GOT3 (cell line): ENCODE measurements around the gene AGTRAP.

Experiments
- DNase-seq: peaks from one replicate; lab custom pipeline; 2025; ENCODE audit warnings: mixed read lengths; lab: John Stamatoyannopoulos, UW

Gene AGTRAP

DNA sequence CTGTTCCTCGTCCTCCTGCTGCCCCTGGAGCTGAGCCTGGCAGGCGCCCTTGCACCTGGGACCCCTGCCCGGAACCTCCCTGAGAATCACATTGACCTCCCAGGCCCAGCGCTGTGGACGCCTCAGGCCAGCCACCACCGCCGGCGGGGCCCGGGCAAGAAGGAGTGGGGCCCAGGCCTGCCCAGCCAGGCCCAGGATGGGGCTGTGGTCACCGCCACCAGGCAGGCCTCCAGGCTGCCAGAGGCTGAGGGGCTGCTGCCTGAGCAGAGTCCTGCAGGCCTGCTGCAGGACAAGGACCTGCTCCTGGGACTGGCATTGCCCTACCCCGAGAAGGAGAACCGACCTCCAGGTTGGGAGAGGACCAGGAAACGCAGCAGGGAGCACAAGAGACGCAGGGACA, 29.6 kb upstream of the AGTRAP start:
- no peak for DNase-seq

DNA sequence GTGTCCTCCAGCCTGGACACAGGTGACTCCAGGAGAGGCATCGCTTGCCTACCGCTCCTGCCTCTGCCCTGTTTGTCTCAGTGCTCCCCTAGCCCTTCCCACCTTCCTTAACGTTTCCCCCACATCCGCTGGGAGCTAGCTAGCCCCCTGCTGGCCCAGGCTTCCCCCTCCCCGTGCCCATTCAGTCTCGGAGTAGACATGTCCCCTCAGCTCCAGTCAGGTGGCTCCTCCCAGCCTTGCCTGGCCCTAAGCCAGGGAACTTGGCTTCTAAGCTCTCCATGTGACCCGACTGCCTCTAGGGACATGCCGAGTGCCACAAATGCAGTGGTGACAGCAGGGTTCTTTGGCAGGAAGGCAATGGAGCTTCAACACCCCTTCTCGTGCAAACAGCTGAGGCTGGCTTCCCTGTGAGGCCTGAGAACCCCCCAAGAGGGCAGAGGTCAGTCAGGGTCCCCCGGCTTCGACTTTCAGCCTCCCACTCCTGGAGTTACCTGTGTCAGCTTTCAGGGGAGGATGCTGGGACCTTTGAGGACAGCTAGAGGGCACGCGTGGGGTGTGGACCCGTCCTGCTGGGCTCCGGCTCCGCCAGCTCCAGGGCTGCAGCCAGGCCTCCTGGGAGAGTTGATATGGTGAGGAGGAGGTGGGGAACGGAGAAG, 28.2 kb upstream of the AGTRAP start:
- no peak for DNase-seq

DNA sequence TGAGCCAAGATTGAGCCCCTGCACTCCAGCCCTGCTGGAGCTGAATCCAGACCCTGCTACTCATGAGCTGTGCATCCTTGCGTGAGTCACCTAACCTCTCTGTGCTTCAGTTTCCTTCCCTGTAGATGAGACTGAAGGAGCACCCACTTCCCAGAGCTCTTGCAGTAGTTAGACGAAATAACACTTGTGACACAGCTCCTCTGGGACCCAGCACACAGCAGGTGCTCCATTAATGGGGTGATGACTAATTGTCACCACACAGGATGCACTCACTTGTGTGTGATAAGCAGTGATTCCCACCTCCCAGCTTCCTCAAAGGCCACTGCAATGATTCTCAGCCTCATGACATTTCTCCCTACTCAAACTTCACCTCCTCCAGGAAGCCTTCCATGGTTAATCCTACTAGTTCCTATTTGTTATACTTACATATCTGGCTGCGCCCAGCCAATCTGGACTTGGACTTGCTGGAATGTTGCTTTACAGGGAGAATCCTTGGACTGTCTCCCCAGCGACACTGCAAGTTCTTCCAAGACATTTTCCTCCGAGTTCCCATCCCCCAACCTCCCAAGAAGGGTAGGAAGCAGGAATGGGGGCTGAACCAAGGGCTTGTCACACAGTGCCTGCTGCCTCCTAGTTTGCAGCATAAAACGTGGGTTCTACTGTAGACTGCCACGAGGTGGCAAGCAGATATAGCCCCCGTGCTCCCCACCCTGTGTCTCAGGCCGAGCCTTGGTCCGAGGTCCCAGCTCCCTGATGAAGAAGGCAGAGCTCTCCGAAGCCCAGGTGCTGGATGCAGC, 27.2 kb upstream of the AGTRAP start:
- no peak for DNase-seq

DNA sequence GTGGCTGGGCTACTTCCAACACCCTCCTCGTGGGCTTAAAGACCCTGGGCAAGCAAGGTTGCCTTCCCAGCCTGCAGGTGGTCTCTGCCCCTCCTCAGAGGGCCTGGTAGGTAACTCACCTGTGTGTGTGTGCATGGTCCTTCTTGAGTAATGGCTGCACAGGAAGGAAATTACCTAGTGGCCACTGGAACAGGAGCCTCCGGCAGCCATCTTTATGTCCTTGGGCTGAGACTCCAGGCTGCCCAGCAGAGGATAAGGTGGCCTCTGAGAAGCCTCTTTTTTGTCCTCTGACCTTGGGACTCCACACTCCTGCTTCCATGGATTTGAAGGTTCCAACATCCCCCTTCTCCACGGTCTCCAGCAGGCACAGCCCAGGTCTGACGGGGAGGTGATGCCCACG, 24.4 kb upstream of the AGTRAP start:
- DNase-seq = no peak

DNA sequence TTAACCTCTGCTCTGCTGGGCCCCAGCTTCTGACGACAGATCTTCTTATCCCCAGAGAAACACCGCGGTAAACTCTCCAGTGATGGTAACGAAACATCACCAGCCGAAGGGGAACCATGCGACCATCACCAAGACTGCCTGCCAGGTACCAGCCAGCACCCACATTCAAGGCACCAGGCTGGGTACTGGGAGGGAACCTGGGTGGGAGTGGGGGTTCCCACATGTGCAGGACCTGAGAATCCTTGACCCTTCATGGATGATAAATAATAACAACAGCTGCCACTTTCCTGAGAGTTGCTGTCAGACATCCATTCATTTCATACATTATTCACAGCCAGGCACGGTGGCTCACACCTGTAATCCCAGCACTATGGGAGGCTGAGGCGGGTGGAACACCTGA, 23.7 kb upstream of the AGTRAP start:
- no peak for DNase-seq

DNA sequence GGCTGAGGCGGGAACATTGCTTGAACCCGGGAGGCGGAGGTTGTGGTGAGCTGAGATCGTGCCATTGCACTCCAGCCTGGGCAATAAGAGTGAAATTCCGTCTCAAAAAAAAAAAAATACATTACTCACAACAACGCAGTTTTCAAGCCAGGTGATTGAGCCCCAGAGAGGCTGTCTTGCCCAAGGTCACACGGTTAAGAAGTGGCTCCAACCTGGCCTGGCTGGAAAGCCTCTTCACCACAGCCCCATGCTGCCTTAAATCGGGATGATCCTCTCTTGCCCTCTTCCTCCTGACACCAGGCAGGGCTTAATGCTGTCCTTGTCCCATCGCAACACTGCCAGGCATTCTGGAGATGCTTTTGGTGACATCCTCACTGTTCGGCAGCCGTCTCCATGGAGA, 22.8 kb upstream of the AGTRAP start:
- no peak for DNase-seq

DNA sequence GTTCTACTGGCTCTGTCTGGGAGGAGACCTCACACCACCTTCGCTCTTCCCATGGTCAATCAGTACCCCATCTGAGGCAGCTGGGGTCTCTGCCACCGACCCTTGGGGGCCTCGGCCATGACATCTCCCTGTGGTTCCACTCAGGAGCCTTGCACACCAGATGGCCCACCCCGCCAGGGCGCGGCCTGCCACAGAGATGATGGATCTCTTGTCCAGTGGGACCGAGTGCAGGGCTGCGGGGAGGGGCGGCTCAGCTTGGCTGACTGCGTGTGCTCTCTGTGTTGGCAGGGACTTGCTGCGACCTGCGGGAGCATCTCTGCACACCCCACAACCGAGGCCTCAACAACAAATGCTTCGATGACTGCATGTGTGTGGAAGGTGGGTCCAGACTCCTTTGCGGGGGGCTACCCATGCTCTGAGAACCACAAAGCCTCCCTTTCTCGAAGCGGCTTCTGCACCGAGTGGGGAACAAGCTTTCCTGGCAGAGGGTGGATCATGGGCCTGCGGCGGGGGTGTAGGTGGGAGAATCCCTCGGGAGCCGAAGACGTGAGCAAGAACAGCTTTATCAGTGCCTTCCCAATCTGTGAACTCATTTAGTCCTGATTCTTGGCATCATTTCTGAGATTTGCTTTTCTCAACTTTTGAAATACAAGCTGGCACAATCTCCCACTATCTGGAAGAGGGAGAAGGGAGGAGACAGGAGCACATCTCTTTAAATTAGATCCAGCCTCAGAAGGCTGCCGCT, 20.9 kb upstream of the AGTRAP start:
- no peak for DNase-seq

DNA sequence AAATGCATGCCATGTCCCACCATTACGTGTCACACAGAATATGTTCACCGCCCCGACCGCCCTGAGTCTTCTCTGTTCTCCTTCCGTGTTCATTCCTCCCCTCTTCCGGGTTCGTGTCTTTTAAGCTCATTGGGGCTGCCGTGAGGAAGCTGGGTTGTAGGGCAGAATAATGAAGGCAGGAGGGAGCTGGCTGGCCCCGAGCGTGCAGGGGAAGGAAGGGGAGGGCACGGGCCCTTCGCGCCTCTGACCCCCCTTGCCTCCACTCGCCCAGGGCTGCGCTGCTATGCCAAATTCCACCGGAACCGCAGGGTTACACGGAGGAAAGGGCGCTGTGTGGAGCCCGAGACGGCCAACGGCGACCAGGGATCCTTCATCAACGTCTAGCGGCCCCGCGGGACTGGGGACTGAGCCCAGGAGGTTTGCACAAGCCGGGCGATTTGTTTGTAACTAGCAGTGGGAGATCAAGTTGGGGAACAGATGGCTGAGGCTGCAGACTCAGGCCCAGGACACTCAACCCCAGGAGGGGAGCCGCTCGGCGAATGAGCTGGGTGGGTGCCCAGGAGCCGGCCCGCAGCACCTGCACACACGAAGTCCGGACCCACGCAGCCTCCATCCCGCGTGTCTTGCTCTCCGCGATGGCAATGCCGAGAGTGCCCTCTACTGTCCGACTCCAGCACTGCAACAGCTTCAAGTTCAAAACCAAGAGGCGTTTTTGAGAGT, 16.5 kb upstream of the AGTRAP start:
- DNase-seq = no peak

DNA sequence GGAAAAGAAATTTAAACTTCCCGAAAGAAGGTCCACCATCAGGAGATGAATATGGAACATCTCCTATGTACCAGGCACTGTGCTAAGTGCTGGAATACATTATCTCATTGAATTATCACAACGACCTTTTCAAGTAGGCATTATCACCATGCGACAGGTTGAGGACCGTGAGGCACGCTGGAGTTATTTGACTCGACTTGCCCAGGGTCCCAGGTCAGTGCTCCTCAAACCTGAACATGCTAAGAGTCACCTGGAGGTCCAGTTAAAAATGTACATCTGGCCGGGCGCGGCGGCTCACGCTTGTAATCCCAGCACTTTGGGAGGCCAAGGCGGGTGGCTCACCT, 15.9 kb upstream of the AGTRAP start:
- DNase-seq = no peak

DNA sequence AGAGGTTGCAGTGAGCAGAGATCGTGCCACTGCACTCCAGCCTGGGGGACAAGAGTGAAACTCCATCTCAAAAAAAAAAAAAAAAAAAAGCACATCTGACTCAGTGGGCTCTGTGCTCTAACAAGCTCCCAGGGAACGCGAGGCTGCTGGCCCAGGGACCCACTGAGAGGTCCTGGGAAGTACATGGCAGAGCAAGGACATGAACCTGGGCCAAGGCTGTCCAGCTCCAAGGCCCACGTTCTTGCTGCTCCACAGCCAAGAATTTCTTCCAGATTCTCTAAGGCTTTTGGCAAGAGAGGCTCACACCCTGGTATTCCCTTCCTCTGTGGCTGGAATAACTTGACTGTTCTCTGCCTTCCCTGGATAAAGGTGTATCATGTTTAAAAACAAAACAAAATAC, 15.4 kb upstream of the AGTRAP start:
- DNase-seq = no peak

DNA sequence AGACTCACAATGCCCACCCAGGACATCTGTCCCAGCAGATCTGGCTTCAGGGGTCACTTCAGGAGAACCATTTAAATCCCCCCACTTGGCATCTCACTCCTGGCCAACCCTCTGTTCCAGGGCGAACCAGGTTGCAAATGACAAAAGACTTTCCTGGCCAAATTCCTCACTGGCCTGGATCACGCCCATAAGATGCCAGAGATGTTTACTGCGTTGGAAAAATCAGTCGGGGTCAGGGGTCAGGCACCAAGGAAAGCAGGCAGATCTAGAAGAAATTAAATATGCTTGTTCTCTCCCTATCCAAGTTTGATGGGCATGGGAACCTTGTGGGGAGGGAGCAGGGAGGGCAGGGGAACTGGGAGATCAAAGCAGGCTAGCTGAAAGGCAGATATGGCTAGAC, 14.6 kb upstream of the AGTRAP start:
- no peak for DNase-seq

DNA sequence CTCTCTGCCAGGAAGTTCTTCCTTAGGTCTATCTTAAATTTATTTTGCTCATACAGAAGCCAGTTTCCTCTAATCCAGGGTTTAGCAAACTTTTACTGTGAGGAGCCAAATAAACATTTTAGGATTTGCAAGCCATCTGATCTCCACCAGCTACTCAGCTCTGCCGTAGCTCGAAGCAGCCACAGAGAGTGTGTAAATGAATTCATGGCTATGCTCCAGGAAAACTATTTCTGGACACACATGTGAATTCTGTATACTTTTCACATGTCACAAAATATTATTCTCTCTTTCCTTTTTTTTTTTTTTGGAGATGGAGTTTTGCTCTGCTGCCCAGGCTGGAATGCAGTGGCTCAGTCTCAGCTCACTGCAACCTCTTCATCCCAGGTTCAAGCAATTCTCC, 13.4 kb upstream of the AGTRAP start:
- DNase-seq = no peak

DNA sequence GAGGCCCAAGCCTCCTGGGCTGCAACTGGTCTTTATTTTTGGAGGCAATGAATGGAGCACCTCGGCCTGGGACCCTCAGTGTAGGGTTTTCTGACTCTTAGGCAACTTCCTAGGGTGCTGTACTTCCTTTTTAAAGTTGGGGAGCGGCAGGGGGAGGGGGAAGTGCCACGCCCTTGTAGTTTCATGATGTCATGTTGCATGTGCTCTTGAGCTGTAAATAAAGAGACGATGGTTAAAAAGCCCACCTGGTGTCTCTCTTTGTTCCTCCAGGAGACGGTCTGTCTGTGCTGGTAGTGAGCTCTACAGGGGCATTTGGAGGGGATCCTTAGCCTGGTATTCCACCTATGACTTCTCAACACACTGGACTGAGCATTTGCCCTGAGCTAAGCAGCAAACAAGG, 10.3 kb upstream of the AGTRAP start:
- DNase-seq = no peak

DNA sequence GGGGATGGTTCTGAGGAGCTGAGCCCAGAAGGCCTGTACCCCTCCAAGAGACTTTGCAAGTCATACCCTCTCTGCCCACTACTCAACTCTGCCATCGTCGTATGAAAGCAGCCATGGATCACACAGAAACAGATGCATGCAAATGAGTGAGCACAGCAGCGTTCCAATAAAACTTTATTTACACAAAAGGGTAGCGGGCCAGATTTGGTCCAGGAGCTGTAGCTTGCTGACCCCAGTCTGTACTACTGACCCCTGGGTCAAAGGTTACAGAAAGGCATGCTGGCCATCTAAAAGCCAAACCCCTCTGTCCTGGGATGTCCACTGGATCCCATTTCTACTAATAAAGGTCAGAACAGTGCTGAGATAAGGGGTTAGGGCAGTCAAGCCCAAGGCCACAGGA, 8.8 kb upstream of the AGTRAP start:
- no peak for DNase-seq

DNA sequence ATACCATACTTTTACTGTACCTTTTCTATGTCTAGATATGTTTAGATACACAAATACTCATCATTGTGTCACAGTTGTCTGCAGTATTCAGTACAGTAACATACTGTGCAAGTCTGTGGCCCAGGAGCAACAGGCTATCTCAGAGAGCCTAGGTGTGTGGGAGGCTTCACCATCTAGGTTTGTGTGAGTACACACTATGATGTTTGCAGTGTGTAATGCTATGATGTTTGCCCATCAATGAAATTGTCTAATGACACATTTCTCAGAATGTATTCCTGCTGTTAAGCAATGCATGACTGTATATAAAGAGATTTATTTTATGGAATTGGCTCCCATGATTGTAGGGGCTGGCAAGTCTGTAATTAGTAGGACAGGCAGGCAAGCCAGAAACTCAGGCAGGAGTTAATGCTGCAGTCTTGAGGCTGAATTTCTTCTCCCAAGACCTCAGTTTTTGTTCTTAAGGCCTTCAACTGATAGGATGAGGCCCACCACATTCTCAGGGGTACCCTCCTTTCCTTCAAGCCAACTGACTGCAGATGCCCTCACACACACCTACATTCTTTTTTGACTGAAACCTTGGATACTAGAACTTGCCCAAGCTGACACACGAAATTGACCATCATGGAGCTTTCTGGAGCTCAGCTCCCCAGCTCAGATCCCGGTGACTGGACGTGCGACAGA, 7.7 kb upstream of the AGTRAP start:
- no peak for DNase-seq

DNA sequence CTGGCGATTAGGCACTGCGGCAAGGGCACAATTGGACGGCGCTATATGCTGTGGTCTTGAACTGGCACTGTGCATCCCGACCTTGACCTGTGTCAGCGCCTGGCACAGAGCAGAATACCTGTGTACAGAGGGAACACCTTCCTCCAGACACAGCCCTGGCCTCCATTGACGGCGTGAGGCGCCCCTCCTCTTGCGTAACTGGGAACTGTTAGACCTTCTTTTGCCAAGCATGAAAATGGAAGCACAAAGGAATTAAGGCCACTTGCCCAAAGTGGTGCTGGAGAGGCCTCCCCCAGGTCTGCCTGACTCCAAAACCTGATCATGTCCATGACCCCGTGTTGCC, 6.8 kb upstream of the AGTRAP start:
- no peak for DNase-seq

DNA sequence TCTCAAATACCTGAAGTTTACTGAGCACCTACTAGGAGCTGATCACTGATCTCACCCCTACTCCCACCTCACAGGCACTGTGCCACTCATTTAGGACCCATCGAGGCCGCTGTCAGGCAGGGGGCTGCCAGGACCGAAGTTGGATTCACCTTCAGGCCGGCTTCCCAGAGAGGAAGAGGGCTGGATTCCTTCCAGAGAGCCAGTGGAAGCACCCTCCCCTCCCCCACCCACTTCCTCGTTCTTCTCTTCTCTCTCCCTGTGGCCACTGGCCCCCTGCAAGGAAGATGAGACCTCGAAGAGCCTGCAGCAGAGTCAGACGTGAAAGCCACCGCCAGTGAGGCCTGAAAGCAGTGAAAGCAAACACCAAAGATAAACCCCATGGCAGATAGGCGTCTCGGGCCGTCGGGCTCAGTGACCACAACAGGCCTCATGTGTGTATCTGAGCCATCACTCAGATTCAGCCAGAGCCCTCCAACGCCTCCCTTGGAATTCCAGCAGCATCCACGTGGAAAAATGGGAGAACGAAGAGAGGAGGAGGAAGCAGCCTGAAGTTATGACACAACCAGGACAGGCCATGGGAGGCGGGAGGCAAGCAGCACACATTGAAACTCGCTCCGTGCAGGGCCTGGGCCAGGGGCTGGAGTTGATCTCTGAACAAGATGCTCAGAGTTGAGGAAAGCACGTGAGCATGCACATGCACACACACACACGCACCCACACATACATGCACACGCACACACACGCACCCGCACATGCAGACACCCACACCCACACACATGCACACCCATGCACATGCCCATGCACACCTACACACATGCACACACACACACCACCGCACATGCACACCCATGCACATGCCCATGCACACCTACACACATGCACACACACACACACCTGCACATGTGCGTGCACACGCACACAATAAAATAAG, 6.2 kb upstream of the AGTRAP start:
- DNase-seq = no peak

DNA sequence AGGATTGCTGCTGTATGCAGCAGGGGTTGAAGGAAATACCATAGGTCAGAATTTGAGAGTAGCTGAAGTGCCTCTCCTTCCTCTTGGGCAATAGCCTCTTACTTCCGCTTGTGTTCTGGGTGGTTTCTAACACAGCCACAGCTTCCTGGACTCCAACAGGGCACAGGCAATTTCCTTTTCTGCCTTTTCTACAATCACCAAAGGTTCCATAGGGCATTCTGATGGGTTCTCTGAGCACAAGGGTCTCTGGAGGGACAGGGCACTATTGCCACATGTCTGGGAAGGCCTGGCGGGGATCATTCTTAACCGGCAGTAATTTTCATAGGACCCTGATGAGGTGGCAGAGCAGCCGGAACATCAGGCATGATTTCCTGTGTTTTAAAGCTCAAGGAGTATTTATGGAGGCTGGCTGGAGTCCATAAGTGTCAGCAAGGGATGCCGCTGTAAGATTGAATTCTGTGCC, 5.5 kb upstream of the AGTRAP start:
- DNase-seq = no peak

DNA sequence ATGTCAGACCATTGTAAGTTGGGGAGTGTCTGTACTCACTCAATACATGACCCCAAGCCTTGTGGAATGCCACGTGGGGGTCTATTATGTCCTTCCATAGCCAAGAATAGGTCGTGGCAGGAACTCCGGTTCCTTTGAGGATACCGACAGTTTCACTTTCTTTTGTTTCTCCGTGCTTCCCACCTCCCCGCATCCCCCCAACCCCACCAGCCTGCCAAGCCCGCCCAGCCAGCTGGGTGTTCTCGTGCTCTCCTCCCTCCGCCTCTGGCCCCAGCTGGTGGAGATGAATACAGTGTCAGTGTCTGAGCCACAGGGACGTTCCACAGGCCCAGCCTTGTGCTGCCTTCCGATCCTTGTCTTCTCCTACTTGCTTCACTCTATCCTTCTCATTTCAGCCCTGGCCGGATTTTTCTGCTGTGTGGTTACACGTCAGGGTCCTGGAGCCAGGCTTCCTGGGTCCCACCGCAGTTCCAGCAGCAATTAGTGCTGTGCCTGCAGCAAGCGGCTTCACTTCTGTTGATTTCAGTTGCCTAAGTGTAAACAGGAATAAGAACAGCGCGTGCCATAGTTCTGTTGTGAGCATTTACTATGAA, 4.1 kb upstream of the AGTRAP start:
- DNase-seq = no peak

DNA sequence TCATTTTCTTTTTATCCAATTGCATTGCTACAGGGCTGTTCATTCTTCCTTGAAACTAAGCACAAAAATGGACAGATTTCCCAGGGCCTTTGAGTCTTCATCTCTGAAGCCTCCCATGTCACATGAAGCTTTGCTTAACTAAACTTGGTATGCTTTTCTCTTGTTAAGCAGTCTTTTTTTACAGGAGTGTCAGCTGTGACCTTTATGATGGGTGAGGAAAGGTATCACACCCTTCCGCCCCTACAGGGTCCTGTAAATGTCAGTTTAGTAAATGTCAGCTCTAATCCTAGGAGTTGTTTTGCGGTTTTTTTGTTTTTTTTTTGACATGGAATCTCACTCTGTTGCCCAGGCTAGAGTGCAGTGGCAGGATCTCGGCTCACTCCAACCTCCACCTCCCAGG, 2.6 kb upstream of the AGTRAP start:
- no peak for DNase-seq

DNA sequence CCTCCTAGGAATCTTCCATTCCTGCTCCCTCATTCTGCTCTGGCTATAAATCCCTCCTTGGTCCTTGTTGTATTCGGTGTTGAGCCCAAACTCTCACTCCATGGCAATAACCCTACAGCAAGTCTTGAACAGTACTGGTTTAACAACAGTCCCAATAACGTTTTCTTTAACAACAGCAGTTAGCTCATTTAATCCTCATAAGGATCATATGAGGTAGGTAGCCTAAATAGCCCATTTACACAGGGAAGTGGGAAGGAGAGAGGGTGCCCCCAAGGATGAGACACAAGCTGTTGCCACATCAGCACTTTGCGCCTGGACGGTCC, 444 bp upstream of the AGTRAP start:
- DNase-seq = no peak
